NCI-H1105 (cell line): Measurements from ENCODE around the gene ZBED4.

Source experiments
- DNase-seq: peaks from one replicate; lab custom pipeline; 2025; lab: John Stamatoyannopoulos, UW

ZBED4 gene

GRCh38 chr22:49918911-49919881, 65.6 kb downstream of the ZBED4 start:
- DNase-seq: no peak

DNA sequence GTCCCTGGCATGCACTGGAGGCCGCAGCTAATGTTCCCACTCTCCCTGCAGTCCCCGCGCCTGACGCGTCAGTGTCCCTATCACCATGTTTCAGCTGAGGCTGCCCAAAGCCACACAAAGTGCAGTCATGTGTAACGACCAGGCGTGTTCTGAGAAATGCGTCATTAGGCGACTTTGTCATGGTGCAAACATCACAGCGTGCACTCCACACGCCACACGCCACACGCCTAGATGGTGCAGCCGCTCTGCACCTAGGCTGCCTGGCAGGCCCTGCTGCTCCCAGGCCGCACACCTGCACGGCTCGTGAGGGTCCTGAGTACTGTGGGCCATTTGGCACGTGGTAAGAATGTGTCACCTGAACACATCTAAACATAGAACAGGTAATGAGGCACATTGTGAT, 67.2 kb downstream of the ZBED4 start:
- DNase-seq: no peak

DNA sequence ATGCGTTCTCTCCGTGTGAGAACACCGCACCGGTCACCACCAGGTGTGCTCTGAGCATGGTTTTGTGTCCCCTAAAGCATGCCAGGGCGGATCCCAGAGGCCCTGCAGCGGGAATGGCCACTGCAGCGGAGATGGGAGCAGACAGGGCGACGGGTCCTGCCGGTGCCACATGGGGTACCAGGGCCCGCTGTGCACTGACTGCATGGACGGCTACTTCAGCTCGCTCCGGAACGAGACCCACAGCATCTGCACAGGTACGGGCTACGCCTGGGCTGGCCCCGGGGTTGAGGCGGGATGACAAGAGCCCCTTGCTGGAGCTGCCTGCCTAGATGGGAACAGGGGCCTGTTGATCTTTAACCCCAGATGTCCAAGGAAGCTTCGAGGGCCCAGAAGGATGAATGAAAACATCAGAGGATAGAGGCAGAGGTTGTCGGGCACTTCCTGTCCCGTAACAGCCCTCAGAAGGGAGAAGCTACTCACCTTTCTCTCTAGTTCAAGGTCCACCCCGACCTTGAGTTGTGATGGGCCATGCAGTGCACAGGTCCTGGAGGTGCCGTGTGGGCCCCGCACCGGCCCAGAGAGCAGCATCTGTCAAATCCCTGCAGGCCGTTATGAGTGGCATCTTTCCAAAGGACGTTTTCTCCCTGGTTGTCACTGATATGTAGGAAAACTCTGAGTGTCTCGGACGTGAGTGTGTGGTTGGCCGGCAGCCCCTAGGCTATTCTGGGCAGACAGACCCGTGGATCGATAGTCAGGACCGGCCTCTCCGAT, 68.0 kb downstream of the ZBED4 start:
- DNase-seq: no peak

DNA sequence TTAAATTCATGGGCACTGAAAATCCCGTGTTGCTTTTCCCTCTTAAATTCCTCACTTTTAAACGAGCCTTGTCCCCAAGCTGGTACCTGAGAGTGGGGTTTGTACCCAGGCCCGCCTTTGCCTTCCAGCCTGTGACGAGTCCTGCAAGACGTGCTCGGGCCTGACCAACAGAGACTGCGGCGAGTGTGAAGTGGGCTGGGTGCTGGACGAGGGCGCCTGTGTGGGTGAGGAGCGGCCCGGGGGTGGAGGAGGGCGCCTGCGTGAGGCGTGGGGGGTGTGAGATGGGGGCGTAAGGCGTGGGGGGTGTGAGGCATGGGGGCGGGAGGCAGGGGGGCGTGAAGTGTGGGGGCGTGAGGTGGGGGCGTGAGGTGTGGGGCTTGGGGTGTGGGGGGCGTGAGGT, 68.8 kb downstream of the ZBED4 start:
- DNase-seq: no peak

DNA sequence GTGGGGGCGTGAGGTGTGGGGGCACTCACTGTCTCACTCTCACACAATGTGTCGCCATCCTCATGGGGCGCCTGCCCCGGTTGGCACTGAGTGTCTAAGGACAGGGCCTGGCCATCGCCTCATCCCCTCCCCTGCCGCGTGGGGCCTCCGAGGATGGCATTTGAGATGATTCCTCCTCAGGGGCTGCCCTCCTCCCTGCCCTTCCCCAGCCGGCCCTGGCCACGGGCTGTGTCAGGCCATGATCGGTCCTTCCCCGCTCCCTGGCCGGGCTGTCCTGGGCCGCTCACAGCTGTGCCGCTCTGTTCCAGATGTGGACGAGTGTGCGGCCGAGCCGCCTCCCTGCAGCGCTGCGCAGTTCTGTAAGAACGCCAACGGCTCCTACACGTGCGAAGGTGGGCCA, 69.3 kb downstream of the ZBED4 start:
- DNase-seq: no peak

DNA sequence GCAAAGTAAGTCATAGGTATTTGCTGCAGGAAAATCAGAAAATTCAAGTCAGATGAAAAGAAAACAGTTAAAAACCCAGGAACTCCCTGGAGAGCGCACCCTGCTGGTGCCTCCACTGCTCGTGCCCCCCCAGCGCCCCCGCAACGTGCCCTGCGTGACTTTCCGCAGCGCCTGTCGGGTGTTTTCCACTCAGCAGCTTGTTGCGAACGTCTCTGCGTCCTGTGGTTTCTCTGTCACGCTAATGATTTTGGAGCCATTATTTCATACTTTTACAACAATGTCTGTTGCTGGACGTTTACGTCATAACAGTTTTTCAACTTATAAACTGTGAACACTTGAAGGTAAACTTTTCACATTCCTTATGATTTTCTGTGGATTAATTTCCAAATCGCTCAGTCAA, 69.8 kb downstream of the ZBED4 start:
- DNase-seq: no peak

DNA sequence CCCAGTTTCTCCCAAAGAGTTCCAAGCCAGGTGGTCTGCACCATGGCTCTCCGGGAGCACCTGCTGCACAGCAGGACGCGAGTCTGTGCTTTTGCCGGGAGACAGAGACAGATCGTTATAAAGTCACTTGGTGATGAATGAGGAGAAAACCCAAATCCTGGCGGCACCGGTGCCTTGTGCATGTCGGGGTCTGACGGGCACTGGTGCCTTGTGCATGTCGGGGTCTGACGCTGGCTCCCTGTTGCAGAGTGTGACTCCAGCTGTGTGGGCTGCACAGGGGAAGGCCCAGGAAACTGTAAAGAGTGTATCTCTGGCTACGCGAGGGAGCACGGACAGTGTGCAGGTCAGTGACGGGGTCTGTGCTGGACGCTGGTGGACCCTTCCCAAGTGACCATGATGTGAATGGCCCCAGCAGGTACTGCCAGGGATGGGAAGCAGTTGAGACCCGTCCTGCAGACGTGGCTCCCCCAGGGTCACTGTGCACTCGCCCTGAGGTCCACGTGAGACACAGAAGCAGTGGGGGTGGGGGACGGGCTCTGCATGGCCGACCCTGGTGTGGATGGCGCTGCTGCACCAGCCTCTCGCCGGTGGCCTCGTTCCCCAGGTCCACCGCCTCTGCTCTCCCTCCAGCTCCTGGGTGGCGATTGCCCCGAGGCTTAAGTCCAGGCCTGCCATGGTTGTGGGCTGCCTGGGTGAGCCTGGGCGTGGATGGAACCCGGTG, 70.6 kb downstream of the ZBED4 start:
- no peak for DNase-seq

- no peak for DNase-seq
Measured at GRCh38 chr22:49925525-49926128, 72.0 kb downstream of the ZBED4 start.

DNA sequence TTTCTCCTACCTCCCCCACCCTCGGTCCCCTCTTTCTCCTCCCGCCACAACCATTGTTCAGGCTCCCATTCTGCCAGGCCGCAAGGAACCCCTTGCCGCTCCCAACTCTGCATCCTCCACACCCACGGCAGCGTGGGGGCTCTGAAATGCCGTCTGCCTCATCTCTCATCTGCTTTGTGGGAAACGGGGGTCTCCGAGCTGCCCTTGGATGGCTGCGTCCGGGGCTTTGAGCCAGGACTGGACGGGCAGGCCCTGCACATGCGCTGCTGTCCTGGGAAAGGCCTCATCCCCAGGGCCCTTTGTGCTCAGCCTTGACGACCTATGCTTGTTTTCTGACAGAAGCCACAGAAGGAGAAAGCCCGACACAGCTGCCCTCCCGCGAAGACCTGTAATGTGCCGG, 73.3 kb downstream of the ZBED4 start:
- DNase-seq: no peak

DNA sequence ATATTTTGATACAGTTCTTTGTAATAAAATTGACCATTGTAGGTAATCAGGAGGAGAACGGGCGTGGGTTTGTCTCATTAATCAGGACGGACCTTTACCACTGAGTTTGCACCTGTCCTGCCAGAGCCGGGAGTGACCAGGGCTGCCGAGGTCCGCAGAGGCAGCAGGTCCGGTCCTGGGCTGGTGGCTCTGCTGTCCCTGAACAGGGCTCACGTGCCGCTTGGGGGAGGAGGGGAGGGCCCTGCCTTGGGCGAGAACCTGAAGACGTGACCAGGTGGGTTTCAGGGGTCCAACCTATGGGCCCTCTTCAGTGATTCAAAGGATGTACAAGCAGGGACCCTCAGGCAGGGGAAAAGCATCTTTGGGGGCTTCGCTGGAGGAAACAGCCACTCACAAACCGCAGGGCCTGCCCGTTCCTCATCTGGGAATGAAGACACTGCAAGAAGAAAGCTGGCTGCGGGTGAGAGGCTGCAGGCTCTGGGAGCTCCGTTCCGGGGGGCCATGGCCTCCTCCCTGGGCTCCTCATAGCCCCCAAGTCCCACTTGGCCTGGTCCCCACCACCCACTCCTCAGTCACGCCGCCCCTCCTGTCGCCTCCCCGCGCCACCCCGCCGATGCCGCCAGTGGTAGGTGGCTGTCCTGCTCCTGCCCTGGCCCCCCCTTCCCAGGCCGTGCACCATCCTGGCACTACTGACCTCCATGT, 74.0 kb downstream of the ZBED4 start:
- DNase-seq: no peak

- no peak for DNase-seq
Measured at GRCh38 chr22:49928185-49928495, 74.5 kb downstream of the ZBED4 start.

DNA sequence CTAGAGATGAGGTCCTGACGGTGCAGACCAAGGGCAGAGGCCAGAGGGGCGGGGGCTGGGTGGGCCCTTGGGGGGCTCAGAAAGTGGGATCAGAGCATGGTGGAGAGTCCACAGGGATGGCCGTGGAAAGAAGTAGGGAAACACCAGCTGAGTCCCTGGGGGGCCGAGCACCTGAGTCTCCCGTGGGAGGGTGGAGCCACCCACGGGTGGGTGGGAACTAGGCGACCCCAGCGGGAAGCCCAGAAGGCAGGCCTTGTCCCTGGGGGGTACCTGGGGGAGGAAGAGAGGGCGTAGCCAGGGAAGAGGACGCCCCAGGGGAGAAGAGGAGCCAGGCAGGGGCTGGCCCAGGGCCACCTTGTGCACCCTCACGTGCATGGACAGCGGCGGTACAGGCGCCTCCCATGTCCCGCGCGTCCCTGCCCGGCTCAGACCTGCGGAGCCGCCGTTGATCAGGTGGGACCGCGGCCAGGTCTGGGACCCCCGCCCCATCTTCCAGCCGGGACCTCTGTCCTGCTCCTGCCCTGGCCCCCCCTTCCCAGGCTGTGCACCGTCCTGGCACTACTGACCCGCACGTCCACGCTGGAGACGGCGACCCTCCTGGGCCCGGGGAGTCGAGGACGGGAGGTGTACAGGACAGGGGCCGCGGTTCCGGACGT, 75.0 kb downstream of the ZBED4 start:
- no peak for DNase-seq

GRCh38 chr22:49929211-49929979, 75.8 kb downstream of the ZBED4 start:
- DNase-seq: peak; percentile 38

- no peak for DNase-seq
Measured at GRCh38 chr22:49929994-49930575, 76.4 kb downstream of the ZBED4 start.

GRCh38 chr22:49930596-49931412, 77.2 kb downstream of the ZBED4 start:
- peak; percentile 11 for DNase-seq

GRCh38 chr22:49933236-49934159, 79.9 kb downstream of the ZBED4 start:
- no peak for DNase-seq

GRCh38 chr22:49934160-49934890, 80.7 kb downstream of the ZBED4 start:
- no peak for DNase-seq
